HG02571 (cell line): ENCODE data around the gene LY6G5B.

Experiments
- ATAC-seq: cut with Tn5 transposase; IDR thresholded peaks from one replicate; pipeline ENCODE4 v1.9.1; 2021; ENCODE audit warnings: mild to moderate bottlenecking, moderate library complexity; ENCODE audit not compliant: unreplicated experiment

LY6G5B gene

GRCh38 chr6:31669676-31670075 lies at the start of gene LY6G5B:
LY6G5B (plus strand) TSS chr6:31669976; CDS start chr6:31670951, 975 bp downstream.
- ATAC-seq: no peak

- peak; percentile 36 for ATAC-seq
These were observed 49.0 kb upstream of the LY6G5B start, which contains the start of gene PRRC2A for GRCh38 chr6:31620586-31621319. PRRC2A (plus strand) TSS chr6:31620715; CDS start chr6:31622790, 2,075 bp downstream.

- no peak for ATAC-seq
These were observed 48.3 kb upstream of the LY6G5B start for GRCh38 chr6:31621320-31621939.

GRCh38 chr6:31621991-31622390 lies 47.8 kb upstream of the LY6G5B start:
- no peak for ATAC-seq

- no peak for ATAC-seq
These were observed 47.1 kb upstream of the LY6G5B start for GRCh38 chr6:31622684-31623091.

GRCh38 chr6:31624070-31624469 lies 45.7 kb upstream of the LY6G5B start:
- ATAC-seq: no peak

GRCh38 chr6:31626952-31627351 lies 42.8 kb upstream of the LY6G5B start:
- no peak for ATAC-seq

- ATAC-seq: no peak
These were observed 42.0 kb upstream of the LY6G5B start for GRCh38 chr6:31627690-31628287.

- ATAC-seq: no peak
These were observed 40.8 kb upstream of the LY6G5B start for GRCh38 chr6:31629014-31629413.

GRCh38 chr6:31630177-31630934 lies 39.4 kb upstream of the LY6G5B start:
- no peak for ATAC-seq

GRCh38 chr6:31631209-31631608 lies 38.6 kb upstream of the LY6G5B start:
- no peak for ATAC-seq

- ATAC-seq: no peak
These were observed 38.0 kb upstream of the LY6G5B start for GRCh38 chr6:31631681-31632278.

GRCh38 chr6:31632279-31632946 lies 37.4 kb upstream of the LY6G5B start:
- ATAC-seq: no peak

- no peak for ATAC-seq
These were observed 36.3 kb upstream of the LY6G5B start for GRCh38 chr6:31633447-31633846.

- ATAC-seq: no peak
These were observed 35.6 kb upstream of the LY6G5B start for GRCh38 chr6:31634131-31634530.

- ATAC-seq: no peak
These were observed 34.7 kb upstream of the LY6G5B start for GRCh38 chr6:31634969-31635575.

GRCh38 chr6:31636698-31637596 lies 32.8 kb upstream of the LY6G5B start:
- no peak for ATAC-seq

GRCh38 chr6:31639043-31639442 lies 30.7 kb upstream of the LY6G5B start:
- no peak for ATAC-seq

- no peak for ATAC-seq
These were observed 30.3 kb upstream of the LY6G5B start for GRCh38 chr6:31639449-31639861.
